HUDEP-2 (cell line): ENCODE measurements around the gene VAMP4.

Experiments
- DNase-seq, 76 experiments: peaks; one replicate each; lab custom pipeline; 2025; ENCODE audit not compliant: unreplicated experiment in 76 of 76; lab: John Stamatoyannopoulos, UW

Gene VAMP4

GRCh38 chr1:171654942-171655745 is 86.7 kb downstream of the VAMP4 start:
- DNase-seq, result peak in 61 of 76 experiments; percentile 7 to 77 (median 51)

- no peak for DNase-seq
These were observed 87.5 kb downstream of the VAMP4 start for GRCh38 chr1:171654201-171654941.

- no peak for DNase-seq
These were observed 88.1 kb downstream of the VAMP4 start for GRCh38 chr1:171653796-171654195.

- no peak for DNase-seq
These were observed 89.5 kb downstream of the VAMP4 start, which contains the start of gene MYOC for GRCh38 chr1:171652234-171652822. MYOC (minus strand) TSS chr1:171652688; CDS start chr1:171652611, 77 bp downstream.
